Left colon (tissue), 2 donors: ENCODE measurements around the gene ABCA1. TPM values are rescaled to one million over a fixed set of nuclear protein-coding genes. Genes with fewer than 3 reads are reported as not detected.
"Not testable (repeated sequence)": the region's sequence is repeated elsewhere in the genome, so short reads cannot be mapped to it uniquely, and the experiment has no call there.

ENCODE experiments used
- ATAC-seq: fragments of 200-7000 bp; cut with Tn5 transposase; one replicate; pipeline ENCODE4 v1.9.1; 2020; ENCODE audit warnings: mild to moderate bottlenecking, moderate library complexity
- DNase-seq, 2 donors: peaks; one replicate each; pipeline ENCODE4 v3.0.0-alpha.2; 2020
- intact Hi-C, 2 donors: fragments of 100-400 bp; cut with DNase I in 1 of 2; cut with micrococcal nuclease in 1 of 2; formaldehyde crosslinking; loops; one replicate each; pipeline versions ENCODE4 v1.11.2 to v1.14.0; 2022; cut with DNase I, micrococcal nuclease
- total RNA-seq, 2 donors: library from RNA; stranded (reverse); fragmentation: NEBNext Ultra II Directional; extraction: Animal tissue kit (Norgen Biotek cat#: 25700); gene quantifications; one replicate each; pipeline ENCODE4 v1.2.1, GENCODE V29; 2021
- donor health status: DM: no; HTN: no; CAD: no.
- donor health status: DM: yes; HTN: yes; CAD: no.

Gene ABCA1
- total RNA-seq, 2 donors from 2014 or later, result 11.8 to 44.5 TPM

GRCh38 chr9:104915049-104915448 is 12.9 kb downstream of the ABCA1 start:
- intact Hi-C loops, result loop anchor here in 1 of 2 donors (10.0 kb wide), 1 partner anchor 500 kb away; no protein-coding TSS in a partner anchor
- no peak for DNase-seq
- no peak for ATAC-seq

DNA sequence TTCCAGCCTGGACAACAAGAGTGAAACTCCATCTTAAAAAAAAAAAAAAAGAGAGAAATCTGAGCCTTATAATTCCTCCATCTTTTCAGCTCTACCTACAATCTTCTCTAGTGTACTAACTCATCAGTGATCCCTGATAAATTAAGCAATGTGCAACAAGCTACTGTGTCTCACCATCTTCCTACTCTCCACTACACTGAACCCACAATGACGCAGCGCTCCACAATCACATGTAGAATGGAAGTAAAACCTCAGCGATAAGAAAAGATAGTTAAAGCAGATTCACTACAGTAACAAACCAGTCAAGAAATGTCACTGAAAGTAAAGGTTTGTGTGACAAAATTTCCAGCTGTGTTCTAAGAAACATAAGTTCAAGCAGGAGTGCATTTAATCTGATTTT is 13.5 kb downstream of the ABCA1 start:
- ATAC-seq (no peak), DNase-seq (no peak)
- intact Hi-C loops, result loop anchor here in 1 of 2 donors (10.0 kb wide), 1 partner anchor 500 kb away; no protein-coding TSS in a partner anchor

- ATAC-seq (no peak), DNase-seq (no peak)
- intact Hi-C loops, result loop anchor here in 1 of 2 donors (10.0 kb wide), 1 partner anchor 502 kb away; no protein-coding TSS in a partner anchor
Measured at GRCh38 chr9:104912606-104913005, 15.3 kb downstream of the ABCA1 start.

GRCh38 chr9:104911032-104911607 is 16.8 kb downstream of the ABCA1 start:
- no peak for DNase-seq
- intact Hi-C loops, result loop anchor here in 1 of 2 donors (10.0 kb wide), 1 partner anchor 504 kb away; no protein-coding TSS in a partner anchor
- ATAC-seq, result no peak

DNA sequence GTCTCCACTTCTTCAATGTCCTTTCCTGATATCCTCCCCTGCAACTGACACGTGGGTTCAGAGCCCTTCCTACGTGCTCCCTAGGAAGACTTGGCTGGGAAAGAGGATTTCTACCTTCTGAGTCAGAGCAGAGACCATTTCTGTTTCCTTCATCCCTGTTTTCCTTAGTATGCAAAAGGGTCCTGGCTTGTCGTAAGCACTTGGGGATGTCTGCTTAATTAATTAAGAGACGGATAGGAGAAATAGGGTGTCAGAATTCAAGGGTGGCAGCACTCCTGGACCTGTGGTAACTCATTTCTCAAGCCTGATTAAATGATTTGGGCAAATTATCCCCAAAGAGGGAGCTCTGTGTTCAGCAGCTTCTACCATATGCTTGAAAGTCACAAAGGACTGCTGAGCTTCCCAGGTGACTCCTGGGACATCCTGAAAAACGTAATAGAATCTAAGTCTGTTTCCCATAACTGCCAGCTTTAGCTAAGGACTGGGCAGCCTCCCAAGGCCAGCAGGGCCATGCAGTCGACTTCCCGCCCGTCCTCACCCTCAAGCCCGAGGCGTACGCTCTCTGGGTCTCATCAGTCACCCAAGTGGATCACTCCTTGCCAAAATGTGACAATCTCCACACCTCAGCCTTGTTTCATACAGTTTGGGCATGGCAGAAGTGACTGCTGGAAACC is 20.5 kb downstream of the ABCA1 start:
- no peak for ATAC-seq
- DNase-seq, result no peak
- intact Hi-C loops, result no loop called here

DNA sequence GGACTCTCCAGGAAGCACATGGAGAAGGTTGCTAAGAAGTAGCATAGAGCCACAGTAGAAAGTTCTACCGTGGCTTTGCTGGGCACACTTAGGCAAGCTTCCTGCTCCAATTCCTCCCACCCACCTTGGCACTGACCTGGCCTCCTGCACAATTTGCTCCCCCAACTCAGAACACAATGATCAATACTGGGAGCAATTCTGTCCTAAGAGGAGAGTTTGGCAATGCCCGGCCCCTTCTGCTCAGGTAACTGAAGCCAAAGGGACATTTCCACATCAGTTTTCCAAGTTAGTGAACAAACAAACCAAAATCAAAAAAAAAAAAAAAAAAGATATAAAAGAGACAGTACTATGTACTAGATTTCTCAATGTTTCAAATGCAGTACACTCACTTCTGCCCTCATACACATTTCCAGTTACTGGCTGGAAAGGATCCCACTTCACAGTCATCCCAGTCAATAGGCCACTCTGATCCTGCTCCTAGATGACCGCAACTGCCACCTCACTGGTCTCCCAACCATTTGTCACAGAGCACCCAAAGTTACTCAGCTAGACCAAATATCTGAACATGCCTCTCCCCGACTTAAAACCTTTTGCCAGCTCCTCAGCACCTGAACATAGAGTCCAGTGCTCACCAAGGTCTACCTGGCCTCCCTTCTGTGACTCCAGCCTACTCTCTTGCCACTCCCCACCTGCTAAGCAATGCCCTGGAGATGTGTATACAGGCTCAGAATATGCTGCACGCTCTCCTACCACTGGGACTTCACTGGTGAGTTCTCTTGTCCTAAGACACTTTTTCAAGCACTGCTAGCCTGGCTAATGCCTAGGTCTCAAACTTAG is 21.3 kb downstream of the ABCA1 start:
- intact Hi-C loops, result no loop called here
- no peak for DNase-seq
- ATAC-seq, result peak; percentile 23

GRCh38 chr9:104905931-104906330 is 22.0 kb downstream of the ABCA1 start:
- ATAC-seq (no peak), DNase-seq (no peak)
- intact Hi-C loops, result no loop called here

DNA sequence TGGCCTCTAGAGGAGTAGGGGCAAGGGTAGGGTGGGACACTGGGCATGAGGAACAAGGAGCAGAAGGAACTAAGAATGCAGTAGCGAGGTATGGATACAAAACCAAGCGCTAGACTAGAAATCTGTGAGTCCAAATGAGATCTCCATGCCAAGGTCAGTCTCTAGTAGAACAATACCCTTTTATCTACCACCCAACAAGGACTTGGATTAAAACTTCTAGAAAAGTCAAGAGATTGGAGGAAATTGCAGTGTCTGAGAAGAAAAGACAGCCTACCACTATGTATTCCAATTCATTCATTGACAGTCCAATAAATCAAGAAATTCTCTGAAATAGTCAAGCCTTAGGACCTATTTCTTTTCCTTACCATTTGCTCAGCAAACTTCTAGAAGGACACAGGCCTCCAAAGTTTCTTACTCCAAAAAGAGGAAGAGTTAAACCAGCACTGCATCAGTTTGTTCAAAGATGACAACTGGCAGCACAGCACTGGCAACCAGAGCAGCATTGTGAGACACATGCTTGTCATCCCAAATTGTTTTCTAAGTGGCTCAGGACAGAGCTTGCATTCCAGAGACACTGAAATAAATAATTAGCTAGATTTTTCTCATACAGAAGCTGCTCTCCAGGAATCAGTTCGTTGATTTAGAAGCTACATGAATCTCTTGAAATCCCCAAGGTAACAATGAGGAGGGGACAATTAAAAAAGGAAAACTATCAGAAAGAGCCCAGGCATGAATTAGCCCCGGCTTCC is 22.6 kb downstream of the ABCA1 start:
- DNase-seq, result no peak
- no peak for ATAC-seq
- intact Hi-C loops, result no loop called here

DNA sequence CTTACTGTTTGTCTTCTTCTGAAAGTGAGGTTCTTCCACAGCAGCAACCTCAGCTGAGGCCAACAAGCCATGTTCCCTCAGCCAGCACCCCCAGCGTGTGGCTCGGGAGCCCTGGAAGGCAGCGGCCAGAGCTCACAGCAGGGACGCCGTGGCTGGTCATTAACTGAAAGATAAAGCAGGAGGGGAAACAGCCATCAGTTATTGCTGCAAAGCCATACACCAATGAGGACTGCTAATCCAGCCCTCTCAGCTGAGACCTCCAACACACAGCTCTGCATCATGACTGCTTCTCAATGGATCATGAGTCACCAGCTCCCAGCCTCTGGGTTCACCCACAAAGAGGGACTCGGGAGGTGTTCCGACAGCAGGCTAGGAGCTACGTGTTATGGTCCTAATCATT is 24.3 kb downstream of the ABCA1 start:
- ATAC-seq (no peak), DNase-seq (no peak)
- intact Hi-C loops, result no loop called here

GRCh38 chr9:104900871-104901270 is 27.1 kb downstream of the ABCA1 start:
- intact Hi-C loops, result no loop called here
- no peak for ATAC-seq
- no peak for DNase-seq

GRCh38 chr9:104900324-104900723 is 27.6 kb downstream of the ABCA1 start:
- intact Hi-C loops, result no loop called here
- DNase-seq, result no peak
- peak; percentile 7 for ATAC-seq

GRCh38 chr9:104899759-104900247 is 28.2 kb downstream of the ABCA1 start:
- peak; percentile 59 for ATAC-seq
- no peak for DNase-seq

GRCh38 chr9:104898376-104898775 is 29.6 kb downstream of the ABCA1 start:
- DNase-seq, ATAC-seq, intact Hi-C loops: not testable (repeated sequence)

More at GRCh38 chr9:104899759-104900247, 28.2 kb downstream of the ABCA1 start:
- intact Hi-C loops, result no loop called here

GRCh38 chr9:104896131-104896530 is 31.8 kb downstream of the ABCA1 start:
- intact Hi-C loops, result no loop called here
- ATAC-seq, result no peak
- DNase-seq, result no peak

- intact Hi-C loops, result no loop called here
- no peak for DNase-seq
- ATAC-seq, result no peak
Measured at GRCh38 chr9:104895572-104895971, 32.4 kb downstream of the ABCA1 start.

- intact Hi-C loops, result no loop called here
- ATAC-seq (no peak), DNase-seq (no peak)
Measured at GRCh38 chr9:104892701-104893100, 35.3 kb downstream of the ABCA1 start.

DNA sequence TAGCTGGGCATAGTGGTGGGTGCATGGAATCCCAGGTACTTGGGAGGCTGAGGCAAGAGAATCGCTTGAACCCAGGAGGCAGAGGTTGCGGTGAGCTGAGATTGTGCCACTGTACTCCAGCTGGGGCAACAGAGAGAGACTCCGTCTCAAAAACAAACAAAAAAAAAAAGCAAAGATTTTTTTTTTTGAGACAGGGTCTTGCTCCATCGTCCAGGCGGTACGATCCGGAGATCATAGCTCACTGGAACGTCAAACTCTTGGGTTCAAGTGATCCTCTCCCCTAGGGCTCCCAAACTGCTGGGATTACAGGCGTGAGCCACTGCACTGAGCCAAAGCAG is 37.6 kb downstream of the ABCA1 start:
- intact Hi-C loops, result no loop called here
- no peak for DNase-seq
- ATAC-seq, result no peak

- no peak for ATAC-seq
- intact Hi-C loops, result no loop called here
Measured at GRCh38 chr9:104885818-104886709, 41.9 kb downstream of the ABCA1 start.

More at GRCh38 chr9:104885818-104886709, 41.9 kb downstream of the ABCA1 start:
- DNase-seq, result no peak
